Fibroblast of gingiva (primary cell): ENCODE data around the gene PYM1.
"Not testable (repeated sequence)": the region's sequence is repeated elsewhere in the genome, so short reads cannot be mapped to it uniquely, and the experiment has no call there.

Experiments used
- DNase-seq: peaks from one replicate; pipeline ENCODE4 v3.0.0-alpha.2; 2011; ENCODE audit warnings: low read depth

PYM1 gene

DNA sequence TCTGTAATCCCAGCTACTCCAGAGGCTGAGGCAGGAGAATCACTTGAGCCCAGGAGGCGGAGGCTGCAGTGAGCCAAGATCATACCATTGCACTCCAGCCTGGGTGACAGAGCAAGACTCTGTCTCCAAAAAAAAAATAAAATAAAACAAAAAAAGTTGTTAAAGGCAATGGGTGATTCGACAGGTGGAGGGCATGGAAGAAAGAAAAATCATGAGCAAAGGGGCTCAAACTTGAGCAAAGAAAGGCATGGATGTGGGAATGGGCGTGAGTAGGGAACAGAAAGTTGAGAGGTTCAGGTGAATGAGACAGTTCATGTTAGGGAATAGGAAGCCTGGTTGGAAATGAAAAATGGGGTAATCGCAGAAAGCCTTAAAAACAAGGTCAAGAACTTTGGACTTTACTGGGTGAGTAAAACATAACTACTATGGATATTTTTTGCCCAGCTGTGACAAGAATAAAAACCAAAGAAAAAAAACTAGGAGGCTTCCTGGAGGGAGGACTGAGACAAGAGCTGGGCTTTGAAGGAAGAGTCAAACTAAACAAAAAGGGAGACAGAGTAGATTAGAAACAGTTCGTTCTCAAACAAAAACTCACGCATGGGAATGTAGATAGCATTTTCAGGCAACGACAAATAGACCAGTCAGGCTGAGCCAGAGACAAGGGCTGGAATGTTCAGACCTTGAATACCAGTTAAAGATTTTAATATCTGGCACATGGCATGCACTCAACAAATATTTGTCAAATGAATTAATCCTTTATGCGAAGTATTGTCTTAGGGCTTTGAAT is 18.8 kb downstream of the PYM1 start:
- DNase-seq = no peak

DNA sequence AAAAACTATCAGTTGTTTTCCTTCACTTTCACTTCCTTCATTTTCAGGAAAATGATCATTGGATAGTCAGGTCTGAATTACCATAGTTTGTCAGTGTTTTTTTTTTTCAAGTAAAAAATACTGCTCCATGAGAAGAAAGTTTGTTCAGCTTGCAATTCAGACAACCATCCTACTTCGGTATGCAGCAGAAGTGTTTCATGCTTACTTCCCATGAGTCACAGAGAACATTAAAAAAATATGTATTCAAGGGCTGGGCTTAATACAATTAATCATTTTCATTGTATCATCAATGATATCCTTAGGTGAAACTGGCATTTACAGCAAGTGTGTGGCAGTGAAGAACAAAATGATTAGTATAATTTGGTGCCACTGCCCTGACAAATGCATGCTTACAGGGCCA is 21.6 kb downstream of the PYM1 start:
- peak; percentile 43 for DNase-seq

DNA sequence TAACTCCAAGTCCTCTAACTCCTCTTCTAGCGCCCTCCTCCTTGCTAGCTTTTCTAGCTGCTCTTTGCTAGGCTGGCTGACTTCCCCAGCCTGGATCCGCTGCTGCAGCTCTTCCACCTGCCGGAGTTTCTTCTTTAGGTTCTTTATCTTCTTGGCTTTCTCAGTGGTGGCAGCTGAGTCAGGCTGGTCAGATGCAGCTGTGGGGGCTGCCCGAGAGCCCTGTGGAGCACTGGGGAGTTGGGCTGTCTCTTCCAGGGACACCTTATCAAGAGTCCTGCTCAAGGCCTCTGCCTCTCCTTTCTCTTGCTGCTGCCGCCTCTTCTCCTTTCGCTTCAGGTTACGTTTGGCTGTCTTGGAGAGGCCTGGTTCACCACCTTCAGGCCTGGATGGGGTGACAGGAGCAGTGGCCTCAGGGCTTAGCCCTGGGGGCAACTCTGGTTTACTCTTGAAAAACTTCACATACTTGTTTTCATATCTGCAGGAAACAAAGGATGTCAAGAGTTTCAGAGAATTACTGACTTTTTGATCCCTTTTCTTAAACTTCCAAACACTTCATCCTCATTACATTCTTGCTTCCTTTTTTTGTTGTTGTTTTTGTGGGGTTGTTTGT is 25.7 kb downstream of the PYM1 start:
- DNase-seq = no peak

DNA sequence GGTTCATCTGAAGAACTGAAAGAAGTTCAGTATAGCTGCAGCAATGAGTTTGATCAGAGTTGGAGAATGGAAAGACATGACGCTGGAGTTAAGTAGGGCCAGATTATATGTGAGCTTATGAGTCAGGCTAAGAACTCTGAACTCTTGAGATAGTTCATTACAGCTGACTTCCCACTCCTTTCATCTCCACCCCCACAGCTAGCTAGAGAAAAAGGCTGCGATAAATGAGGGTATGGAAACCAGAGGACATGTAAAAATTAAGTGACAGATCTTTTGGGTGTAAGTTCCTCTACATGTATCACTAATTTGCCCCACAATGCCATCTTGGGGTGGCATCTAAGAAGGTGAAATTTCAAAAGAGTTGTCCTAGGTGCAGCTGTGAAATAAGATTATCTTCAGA is 28.6 kb downstream of the PYM1 start:
- DNase-seq = peak; percentile 14

DNA sequence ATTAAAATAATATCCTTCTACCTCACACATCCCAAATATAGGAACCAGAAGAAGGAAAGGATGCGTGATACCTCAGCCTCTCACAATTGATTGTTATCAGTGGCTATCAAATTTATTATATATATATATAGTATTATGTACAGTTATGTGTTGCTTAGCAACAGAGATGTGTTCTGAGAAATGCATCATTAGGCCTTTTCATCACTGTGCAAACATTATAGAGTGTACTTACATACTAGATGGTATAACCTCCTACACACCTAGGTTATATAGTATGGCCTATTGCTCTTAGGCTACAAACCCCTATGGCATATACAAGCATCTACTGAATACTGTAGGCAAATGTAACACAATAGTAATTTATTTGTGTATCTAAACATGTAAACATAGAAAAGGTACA is 34.0 kb downstream of the PYM1 start:
- no peak for DNase-seq

DNA sequence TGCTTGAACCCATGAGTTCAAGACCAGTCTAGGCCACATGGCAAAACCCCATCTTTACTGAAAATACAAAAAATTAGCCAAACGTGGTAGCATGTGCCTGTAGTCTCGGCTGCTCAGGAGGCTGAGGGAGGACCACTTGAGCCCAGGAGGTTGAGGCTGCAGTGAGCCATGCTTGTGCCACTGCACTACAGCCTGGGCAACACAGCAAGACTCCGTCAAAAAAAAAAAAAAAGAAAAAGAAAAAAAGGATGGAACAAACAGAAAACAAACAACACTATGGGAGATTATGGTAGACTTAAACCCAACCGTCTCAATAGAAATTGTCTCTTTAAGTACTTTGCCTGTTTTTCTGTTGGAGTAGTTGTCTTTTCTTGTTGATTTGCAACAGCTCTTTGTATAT is 36.4 kb downstream of the PYM1 start:
- no peak for DNase-seq

DNA sequence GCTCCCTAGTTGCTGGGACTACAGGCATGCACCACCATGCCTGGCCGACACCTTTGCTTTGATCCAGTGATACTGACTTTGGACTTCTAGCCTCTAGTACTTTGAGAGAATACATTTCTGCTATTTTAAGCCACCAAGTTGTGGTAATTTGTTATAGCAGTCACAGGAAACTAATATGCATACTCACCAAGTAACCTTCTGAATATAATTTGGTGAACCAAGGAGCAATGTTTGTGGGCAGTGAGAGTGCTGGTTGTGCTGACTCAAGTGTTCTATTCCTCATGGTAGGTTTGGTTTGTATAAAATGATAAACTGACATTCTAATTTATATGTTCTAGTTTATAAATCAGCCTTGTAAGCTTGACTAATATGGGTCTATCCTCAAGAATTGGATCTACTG is 42.6 kb downstream of the PYM1 start:
- DNase-seq = no peak

DNA sequence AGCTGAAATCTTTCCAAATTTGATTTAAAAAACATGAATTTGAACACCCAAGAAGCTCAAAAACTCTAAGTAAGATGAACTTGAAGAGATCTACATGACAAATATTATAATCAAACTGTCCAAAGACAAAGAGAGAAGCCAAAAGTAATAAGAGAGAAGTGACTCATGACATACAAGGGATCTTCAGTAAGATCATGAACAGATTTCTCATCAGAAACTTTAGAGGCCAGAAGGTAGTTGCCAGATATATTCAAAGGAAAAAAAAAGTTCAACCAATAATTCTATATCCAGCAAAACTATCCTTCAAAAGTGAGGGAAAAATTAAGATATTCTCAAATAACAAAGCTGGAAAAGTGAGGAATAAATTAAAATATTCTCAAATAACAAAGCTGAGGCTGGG is 49.9 kb downstream of the PYM1 start:
- no peak for DNase-seq

DNA sequence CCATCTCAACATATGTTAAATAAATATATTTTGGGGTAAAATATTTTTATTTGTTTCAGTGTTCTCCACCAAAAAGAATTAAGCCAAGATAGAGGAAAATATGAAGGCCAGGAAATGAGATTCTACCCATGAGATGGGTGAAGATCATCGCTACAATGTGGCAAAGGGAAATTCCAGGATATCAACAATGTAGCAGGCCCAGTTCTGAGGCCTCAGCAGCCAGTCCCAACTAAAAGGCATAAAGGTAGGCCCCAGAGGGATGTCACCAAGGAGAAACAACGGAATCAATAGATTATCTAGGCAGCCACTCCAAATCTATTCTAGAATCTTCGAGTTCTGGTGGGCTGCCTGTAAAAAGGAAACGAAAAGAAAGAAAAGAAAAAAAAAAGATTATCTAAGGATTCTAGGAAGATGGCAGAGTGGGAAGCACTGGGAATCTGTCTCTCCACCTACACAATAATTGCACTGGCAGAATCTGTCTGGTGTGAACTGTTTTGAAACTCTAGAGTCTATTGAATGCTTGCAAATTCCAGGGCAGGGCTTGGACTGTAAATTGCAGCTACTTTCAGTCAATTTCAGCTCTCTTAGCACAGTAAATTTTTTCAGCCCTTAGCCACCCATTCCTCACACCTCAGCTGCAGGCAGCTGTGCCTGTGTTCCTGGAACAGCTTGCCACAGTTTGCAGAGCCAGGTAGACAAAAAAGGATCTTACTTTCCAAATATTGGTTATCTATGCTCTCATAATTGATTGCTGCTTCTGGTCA is 51.8 kb downstream of the PYM1 start:
- DNase-seq = no peak

DNA sequence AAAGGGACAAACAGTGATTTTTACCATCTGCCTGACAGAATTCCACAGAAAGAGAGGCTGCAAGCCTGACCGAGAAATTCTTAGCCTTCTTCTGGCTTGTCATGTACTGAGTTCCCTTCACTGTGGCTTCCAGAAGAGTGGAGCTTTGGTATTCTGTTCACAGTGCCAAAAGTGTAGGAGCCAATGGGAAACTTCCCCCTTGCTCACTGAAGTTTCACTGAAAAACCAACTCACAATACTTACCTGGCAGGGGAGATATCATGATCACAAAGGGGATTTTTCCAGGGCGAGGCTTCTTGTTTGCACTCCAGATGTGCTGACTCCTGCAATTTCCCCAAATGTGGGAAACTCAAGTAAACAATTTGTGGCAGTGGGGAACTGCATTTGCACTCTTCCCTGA is 53.3 kb downstream of the PYM1 start:
- no peak for DNase-seq

DNA sequence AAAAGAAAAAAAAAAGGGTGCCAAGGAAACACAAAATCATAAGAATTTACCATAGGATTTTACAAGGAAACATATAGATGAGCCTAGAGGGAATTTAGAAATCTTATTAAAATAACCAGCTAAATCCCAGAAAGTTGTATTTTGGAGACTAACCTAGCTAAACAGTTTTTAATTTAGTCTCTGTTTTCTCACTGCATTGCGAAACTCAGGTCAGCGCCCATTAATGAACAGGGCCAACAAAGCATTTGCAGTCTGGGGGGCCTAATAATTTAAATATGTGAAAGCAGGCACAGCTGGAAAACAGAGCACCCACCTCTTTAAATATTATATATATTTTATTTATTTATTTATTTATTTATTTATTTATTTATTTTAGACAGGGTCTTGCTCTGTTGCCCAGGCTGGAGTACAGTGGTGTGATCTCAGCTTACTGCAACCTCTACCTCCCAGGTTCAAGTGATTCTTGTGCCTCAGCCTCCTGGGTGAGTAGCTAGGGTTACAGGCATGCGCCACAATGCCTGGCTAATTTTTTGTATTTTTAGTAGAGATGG is 61.2 kb downstream of the PYM1 start:
- not testable (repeated sequence) for DNase-seq

DNA sequence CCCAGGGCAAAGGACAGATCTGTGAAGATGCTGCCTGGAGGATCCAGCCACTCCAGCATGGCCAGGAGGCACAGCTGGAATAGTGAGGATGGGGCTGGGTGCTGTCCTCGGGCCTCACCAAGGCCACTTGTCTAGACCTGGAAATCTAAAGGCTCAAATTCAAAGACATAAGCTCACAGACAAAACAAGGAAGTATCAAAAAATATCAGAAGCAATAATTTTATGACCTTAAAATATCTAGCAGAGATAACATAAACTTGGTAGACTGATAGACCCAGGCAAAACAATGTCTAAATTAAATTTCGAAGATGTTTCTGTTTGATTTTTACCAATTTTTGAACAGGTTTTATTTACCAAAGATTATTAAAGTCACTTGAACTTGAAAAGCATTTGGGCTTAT is 62.4 kb downstream of the PYM1 start:
- DNase-seq = no peak

DNA sequence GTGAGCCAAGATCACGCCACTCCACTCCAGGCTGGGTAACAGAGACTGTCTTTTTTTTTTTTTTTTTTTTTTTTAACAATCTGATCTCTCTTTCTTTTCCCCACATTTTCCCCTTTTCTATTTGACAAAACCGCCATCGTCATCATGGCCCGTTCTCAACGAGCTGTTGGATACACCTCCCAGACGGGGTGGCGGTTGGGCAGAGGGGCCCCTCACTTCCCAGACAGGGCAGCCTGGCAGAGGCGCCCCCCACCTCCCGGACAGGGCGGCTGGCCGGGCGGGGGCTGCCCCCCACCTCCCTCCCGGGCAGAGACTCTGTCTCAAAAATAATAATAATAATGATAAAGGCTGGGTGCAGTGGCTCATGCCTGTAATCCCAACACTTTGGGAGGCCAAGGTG is 64.8 kb downstream of the PYM1 start:
- not testable (repeated sequence) for DNase-seq

DNA sequence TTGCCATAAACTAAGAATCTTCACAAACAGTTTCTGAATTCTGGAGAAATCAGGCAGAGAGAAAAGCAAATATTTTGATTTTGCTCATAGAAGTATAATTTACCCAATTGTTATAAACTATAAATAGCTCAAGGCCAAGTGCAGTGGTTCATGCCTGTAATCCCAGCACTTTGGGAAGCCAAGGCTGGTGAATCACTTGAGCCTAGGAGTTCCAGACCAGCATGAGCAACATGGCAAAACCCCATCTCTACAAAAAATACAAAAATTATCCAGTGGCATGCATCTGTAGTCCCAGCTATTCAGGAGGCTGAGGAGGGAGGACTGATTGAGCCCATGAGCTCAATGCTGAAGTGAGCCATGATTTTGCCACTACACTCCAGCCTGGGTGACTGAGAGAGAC is 65.4 kb downstream of the PYM1 start:
- peak; percentile 28 for DNase-seq

DNA sequence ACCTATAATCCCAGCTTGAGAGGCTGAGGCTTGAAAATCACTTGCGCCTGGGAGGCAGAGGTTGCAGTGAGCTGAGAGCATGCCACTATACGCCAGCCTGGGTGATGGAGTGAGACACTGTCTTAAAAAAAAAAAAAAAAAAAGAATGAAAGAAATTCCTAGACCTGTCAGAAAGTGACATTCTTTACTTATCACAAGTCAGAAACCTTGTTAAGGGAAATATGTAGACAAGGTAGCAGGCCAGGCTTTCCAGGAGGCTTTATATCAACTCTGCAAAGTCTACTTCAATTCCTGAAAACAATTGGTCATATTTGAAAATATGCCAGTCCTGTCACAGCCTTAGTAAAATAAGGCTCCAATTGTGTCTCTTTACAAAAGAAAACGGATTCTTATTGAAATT is 65.8 kb downstream of the PYM1 start:
- DNase-seq = no peak

DNA sequence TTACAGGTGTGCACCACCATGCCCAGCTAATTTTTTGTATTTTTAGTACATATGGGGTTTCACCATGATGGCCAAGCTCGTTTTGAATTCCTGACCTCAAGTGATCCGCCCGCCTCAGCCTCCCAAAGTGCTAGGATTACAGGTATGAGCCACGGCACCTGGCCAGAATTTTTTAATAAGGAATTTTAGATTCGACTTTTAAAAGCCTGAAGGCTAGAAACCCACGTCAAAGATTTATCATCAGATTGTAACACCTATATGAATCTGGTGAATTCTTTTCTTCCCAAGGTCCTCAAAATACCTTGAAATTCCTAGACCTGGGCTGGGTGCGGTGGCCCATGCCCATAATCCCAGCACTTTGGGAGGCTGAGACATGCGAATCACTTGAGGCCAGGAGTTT is 66.3 kb downstream of the PYM1 start:
- no peak for DNase-seq

DNA sequence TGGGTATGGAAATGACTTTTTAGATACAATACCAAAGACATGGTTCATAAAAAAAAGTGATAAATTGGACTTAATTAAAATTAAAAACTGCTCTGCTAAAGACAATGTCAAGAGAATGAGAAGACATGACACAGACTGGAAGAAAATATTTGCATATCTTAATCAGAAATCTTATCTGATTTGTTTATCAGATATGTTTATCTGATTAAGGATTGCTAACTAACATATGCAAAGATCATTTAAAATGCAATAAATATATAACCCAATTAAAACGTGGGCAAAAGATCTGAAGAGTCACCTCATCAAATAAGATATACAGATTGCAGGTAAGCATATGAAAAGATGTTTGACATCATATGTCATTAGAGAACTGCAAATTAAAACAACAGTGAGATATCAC is 75.0 kb downstream of the PYM1 start:
- DNase-seq = no peak
